ENCODE data around the gene SLC7A9.
"Not testable (repeated sequence)": the region's sequence is repeated elsewhere in the genome, so short reads cannot be mapped to it uniquely, and the experiment has no call there.

Gene SLC7A9

GRCh38 chr19:32863841-32864240 is 5.7 kb downstream of the SLC7A9 start:
- no peak for DNase-seq (ENCODE audit: low read depth)

DNA sequence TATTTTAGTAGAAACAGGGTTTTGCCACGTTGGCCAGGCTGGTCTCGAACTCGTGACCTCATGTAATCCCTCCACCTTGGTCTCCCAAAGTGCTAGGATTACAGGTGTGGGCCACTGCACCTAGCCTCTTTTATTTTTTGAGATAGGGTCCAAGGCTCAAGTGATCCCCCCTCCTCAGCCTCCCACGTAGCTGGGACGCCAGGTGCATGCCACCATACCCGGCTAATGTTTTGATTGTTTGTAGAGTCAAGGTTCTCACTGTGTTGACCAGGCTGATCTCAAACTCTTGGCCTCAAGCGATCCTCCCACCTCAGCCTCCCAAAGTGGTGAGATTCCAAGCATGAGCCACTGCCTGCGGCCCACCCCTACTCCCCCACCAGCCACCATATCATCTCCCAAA is 6.3 kb downstream of the SLC7A9 start:
- DNase-seq (ENCODE audit: low read depth) = no peak

- no peak for DNase-seq (ENCODE audit: low read depth)
Measured at GRCh38 chr19:32862741-32863140, 6.8 kb downstream of the SLC7A9 start.

GRCh38 chr19:32862173-32862572 is 7.4 kb downstream of the SLC7A9 start:
- DNase-seq (ENCODE audit: low read depth) = no peak

- no peak for DNase-seq (ENCODE audit: low read depth)
Measured at GRCh38 chr19:32861596-32861995, 8.0 kb downstream of the SLC7A9 start.

DNA sequence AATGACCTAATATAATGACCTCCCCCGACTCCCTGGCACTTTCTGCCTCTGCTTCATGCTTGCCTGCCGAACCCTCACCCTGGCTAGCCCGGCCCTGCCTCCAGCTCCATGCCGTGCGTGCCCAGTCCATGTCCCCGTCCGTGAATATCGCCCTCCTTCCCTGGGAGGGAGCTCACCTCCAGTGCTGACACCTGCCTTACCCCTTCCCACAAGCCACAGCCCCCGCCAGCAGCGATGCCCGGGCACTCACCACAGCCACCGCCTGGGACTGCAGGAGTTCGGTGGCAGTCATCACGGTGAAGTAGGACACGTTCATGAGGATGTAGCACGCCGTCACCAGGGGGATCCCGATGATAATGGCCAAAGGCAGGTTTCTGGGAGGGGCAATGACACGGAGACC is 10.0 kb downstream of the SLC7A9 start:
- no peak for DNase-seq (ENCODE audit: low read depth)

DNA sequence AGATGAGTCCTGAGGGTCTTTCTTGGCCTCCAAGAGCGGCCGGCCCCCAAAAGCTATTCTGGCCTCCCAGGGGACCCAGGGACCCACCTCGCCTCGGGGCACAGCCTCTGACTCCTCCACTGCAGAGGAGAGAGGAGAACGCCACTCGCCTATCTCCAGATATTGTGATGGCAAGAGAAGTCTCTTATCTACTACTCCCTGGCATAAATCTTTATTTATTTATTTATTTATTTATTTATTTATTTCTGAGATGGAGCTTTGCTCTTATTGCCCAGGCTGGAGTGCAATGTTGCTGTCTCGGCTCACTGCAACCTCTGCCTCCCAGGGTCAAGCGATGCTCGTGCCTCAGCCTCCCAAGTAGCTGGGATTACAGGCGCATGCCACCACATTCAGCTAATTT is 11.0 kb downstream of the SLC7A9 start:
- DNase-seq (ENCODE audit: low read depth) = no peak

DNA sequence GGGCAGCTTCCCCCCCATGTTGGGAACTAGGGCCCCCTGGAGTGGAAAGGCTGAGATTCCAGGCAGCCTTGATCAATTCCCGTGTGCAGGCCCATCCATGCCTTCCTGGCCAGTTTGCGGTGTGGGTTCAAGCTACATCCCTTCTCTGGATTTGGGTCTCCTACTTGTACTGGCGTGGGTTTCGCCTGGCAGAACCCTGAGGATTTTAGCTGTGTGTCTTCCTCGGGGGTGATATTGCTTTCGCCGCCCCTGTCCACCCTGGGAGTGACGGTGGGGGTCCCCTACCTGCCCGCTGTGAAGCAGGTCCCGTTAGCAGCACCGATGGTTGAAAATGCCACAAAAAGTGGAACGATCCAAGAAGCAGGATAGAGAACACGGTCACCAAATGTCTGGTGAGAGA is 11.4 kb downstream of the SLC7A9 start:
- DNase-seq (ENCODE audit: low read depth) = no peak

DNA sequence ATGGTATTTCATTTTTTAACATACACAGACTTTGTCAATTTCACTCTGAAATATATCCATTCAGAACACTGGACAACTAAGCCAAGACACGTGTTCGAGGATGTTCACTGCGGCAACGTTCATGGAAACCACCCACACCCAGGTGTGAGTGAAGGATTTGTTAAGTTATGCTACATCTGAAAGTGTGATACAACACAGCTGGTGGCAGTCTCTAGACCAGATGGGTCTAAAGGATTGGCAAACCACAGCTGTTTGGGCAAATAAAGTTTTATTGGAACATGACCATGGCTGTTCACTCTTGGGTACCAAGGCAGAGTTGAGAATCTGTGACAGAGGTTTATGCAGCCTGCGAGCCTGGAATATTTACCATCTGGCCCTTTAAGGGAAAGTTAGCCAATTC is 12.0 kb downstream of the SLC7A9 start:
- no peak for DNase-seq (ENCODE audit: low read depth)

DNA sequence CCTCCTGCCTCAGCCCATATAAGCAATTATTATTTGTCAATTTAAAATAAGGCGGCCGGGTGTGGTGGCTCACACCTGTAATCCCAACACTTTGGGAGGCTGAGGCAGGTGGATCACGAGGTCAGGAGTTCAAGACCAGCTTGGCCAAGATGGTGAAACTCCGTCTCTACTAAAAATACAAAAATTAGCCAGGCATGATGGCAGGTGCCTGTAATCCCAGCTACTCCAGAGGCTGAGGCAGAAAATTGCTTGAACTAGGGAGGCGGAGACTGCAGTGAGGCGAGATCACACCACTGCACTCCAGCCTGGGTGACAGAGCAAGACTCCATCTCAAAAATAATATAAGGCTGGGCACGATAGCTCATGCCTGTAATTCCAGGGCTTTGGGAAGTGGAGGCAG is 12.7 kb downstream of the SLC7A9 start:
- not testable (repeated sequence) for DNase-seq (ENCODE audit: low read depth)

DNA sequence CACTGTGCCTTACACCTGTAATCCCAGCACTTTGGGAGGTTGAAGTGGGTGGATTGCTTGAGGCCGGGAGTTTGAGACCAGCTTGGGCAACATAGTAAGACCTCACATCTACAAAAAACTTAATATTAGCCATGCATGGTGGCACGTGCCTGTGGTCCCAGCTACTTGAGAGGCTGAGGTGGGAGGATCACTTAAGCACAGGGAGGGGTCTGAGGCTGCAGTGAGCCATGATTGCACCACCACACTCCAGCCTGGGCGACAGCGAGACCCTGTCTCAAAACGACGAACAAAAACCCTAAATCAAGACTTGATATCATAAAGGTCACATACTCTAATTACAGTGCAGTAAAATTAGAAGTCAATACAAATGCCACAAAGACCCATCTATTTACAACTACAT is 17.4 kb downstream of the SLC7A9 start:
- DNase-seq (ENCODE audit: low read depth) = no peak

DNA sequence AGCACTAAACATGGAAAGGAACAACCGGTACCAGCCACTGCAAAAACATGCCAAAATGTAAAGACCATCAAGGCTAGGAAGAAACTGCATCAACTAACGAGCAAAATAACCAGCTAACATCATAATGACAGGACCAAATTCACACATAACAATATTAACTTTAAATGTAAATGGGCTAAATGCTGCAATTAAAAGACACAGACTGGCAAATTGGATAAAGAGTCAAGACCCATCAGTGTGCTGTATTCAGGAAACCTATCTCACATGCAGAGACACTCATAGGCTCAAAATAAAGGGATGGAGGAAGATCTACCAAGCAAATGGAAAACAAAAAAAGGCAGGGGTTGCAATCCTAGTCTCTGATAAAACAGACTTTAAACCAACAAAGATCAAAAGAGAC is 21.5 kb downstream of the SLC7A9 start:
- DNase-seq (ENCODE audit: low read depth) = not testable (repeated sequence)

DNA sequence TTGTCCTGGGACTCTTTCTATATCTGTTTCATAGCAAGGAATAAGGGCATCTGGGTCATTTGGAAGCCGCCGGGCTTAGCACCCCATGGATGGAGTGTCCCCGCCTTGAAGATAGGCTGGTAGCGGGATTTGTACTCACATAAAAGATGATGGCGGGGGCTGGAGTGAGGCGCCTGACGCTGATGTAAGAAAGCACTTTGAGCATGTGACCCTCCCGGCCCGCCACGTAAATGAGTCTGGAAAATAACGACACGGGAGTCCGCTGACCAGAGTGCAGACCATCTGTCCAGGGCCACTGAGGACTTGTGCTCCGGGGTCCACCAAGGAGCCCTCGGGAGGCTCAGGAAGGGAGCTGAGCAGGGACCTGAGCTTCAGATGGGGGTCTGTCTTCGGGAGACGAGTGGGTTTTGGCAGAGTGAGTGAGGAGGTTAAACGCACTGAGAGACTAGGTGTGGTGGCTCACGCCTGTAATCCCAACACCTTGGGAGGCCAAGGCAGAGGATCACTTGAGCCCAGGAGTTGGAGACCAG is 25.8 kb downstream of the SLC7A9 start:
- no peak for DNase-seq (ENCODE audit: low read depth)

DNA sequence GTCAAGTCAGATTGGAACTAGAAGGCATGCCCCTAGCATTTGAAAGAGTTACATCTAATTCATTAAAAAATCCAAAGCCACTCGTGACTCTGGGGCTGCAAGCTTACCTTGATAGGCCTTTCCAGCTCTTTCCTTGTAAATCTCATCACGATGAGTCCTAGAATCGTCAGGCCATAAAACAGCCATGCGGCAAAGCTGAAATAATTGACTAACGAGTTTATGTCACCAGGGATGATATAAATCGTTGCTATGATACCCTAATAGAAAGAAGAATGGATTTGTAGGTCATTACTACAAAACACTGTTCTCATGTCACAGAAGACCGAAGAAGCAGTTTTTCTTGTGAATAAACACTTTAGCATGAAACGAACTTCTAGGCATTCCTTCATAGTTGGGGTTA is 27.5 kb downstream of the SLC7A9 start:
- DNase-seq (ENCODE audit: low read depth) = no peak

- DNase-seq (ENCODE audit: low read depth) = no peak
Measured at GRCh38 chr19:32837531-32837930, 32.0 kb downstream of the SLC7A9 start.

GRCh38 chr19:32833388-32833787 is 36.2 kb downstream of the SLC7A9 start:
- DNase-seq (ENCODE audit: low read depth) = not testable (repeated sequence)

- DNase-seq (ENCODE audit: low read depth) = not testable (repeated sequence)
Measured at GRCh38 chr19:32832825-32833224, 36.7 kb downstream of the SLC7A9 start.

GRCh38 chr19:32832094-32832493 is 37.5 kb downstream of the SLC7A9 start:
- not testable (repeated sequence) for DNase-seq (ENCODE audit: low read depth)

GRCh38 chr19:32831611-32832010 is 38.0 kb downstream of the SLC7A9 start:
- no peak for DNase-seq (ENCODE audit: low read depth)

DNA sequence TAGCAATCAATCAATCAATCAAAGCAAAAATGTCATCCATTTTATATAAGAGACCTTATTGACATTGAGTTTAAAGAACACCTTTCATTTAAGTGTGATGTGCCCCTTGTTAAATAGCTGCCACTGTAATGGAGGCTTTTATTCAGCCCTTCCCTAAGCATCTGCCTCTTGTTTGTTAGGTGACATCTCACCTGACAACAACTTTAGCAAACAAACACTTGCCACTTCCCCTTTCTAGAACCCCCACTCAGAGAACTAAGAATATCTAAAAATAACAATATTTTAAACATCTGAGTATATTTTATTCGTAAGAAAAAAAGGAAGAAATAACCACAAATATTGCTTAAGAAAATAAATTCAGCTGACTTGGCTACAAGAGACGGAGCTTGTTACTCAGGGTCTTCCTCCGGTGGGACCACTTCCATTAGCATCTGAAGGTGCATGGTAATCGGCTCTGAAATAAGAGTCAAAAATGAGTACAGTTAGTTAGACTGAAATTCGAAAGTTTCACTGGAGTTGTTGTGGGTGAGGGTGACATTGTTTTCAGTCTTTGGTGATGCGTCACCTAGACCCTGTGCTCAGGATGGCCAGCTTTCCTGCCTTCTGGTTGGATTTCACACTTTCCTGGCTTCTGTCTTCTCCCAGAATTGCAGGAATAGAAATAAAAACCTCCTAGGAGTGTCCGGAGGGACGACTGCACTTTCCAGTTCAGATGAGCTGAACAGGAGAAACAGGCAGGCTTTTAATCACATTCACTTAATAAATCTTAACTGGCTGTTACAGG is 39.1 kb downstream of the SLC7A9 start:
- DNase-seq (ENCODE audit: low read depth) = no peak

- DNase-seq (ENCODE audit: low read depth) = no peak
Measured at GRCh38 chr19:32829345-32829896, 40.1 kb downstream of the SLC7A9 start.

DNA sequence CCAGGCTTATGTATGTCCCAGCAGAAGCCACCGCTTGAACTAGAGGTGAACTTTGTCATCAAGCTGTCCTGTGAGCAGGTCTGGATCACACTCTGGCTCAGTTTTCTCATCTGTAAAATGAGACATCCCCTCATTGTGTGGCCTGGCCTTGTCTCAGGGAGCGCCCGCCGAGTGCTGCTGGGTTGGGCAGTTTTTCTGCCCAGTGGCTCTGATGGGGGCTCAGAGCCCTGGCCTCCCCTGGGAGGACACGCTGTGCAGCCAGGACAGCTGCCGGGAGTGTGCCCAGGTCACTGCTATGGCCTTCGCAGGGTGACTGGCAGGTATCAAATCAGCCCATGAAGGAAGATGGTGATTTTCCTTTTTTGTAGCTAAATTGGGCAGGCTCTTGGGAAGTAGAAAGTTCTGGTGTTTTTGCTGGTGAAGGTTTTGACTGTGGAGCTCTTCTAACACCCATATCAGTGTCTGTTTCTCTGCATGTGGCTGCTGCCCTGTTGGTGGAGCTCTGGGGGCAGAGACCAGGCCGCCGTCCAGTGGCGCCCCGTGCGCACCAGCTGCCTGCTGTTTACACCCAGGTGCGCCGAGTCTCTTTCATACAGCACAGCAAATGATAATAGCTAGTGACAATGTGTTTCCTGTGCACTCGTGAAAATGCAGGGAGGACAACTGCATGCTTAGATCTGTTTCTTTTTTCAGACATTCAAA is 40.8 kb downstream of the SLC7A9 start:
- no peak for DNase-seq (ENCODE audit: low read depth)

DNA sequence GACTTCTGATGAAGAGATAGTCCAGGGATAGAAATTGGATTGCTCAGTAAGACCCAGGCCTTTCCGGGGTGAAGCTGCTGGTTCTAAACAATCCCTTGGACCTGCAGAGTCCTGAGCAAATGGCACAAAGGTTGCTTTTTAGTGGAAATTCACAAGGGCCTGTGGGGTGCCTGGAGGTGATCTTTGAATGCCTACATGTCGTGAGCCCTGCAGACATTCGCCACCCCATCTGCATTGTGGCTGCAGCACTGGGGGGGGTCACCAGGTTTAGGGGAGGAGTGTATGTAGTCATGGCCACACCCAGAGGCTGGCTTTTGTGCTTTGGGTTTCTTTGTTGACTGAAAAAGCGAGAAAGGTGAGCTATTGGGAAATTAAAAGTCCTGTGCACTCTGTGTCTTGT is 41.4 kb downstream of the SLC7A9 start:
- DNase-seq (ENCODE audit: low read depth) = no peak
